HG02885 (cell line): ENCODE results near the gene NDUFV2.

Experiments
- ATAC-seq: cut with Tn5 transposase; IDR thresholded peaks from one replicate; pipeline ENCODE4 v1.9.1; 2021; ENCODE audit warnings: mild to moderate bottlenecking; ENCODE audit not compliant: unreplicated experiment, poor library complexity

The NDUFV2 gene

GRCh38 chr18:9102508-9103375 lies at the start of gene NDUFV2:
Gene NDUFV2, plus strand, starts transcription at chr18:9102699. Its CDS starts 45 bp downstream, at chr18:9102744.
- peak; percentile 93 for ATAC-seq

DNA sequence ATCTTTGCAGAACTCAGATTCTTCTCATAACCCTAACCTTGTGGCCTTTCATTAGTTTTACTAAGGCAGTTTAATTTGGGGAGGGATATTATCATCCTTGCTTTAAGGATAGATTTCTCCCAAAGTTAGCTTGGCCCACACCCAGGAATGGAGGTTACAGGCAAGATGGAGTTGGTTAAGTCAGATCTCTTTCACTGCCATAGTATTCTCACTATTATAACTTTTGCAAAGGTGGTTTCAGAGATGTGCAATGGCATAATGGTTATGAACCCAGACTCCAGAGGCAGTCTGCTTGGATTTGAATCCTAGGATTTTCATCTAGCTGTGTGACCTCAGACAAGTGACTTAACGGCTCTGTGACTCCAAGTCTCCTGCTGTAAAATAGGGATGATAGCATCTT lies 48.7 kb upstream of the NDUFV2 start:
- ATAC-seq, result no peak

DNA sequence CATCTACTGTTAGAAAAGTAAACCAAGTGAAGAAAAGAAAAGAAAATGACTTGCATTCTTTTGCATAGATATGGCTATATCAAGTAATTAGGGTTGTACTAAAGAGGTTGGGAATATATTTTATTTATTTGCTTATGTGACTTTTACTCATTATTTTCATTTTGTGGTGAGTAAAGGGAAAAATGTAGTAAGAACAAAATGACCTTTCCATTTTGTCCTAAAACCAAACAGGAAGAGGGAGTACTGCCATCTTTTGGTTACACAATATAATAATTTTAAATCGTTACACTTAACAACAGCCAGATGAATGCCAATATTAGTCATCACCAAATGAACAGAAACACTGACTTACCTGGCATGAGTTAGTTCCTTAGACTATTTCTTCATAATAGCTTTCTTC lies 47.3 kb upstream of the NDUFV2 start:
- ATAC-seq, result peak; percentile 71

DNA sequence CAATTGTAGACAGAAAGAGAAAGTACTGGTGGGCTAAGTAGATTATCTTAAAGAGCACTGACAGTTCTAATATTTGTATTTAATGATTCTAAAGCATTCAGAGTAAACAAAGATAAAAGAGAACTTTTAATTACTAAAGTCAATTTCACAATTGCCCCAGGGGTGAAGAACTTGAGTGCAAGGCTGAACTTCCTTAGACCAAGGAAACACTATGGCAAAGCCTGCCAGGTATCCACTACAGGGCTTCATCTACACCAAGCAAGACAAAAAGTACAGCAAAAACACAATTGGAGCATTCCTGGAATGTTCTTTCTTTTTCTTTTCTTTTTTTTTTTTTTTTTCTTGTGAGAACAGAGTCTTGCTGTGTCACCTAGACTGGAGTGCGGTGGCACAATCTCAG lies 46.9 kb upstream of the NDUFV2 start:
- ATAC-seq, result no peak

GRCh38 chr18:9057646-9058045 lies 44.9 kb upstream of the NDUFV2 start:
- no peak for ATAC-seq

DNA sequence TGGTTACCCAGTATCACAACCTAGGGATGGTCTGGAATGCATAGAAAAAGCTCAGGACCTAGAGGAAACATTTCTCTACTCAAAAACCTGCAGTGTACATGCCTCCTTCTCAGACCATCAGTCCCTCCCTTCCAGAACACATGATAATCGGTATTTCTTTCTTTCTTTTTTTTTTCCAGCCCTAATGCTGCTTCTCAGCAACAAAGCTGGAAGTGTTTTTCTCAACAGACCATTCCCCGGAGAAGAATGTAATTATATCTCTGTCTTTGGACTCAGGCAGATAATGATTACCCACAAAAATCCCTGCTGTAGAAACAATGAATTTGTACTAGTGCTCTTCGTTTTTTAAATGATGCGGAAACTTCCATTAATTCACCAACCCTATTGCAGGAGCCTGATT lies 44.1 kb upstream of the NDUFV2 start:
- ATAC-seq, result no peak

DNA sequence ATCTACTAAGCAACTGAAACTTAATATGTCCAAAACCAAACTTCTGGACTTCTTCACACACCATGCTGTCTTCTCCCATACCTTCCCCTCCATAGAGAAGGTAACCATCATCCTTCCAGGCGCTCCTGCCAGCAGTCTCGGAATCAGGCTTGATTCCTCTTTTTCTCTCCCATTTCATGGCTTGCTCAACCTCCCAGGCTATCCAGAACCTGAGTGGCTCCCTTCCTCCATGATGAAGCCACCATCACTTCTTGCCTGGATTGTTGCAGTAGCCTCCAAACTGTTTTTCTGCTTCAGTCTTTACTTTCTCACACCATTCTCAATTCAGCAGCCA lies 40.1 kb upstream of the NDUFV2 start:
- ATAC-seq, result no peak

DNA sequence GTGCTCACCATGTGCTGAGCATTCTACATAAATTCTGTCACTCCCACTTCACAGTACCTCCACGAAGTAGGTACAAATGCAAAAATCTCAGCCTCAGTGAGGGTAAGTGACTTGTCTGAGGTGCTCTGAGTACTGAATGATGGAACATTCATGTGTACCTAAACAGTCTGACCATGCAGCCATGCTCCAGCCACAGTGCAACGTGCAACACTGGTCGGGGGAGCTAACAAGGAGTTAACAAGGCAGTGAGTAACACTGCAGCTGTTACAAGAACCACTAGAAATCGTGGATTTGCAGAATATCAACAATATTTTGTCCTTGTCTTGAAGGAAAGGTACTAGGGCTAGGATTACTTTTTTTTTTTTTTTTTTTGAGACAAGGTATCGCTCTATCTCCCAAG lies 36.6 kb upstream of the NDUFV2 start:
- ATAC-seq, result no peak

DNA sequence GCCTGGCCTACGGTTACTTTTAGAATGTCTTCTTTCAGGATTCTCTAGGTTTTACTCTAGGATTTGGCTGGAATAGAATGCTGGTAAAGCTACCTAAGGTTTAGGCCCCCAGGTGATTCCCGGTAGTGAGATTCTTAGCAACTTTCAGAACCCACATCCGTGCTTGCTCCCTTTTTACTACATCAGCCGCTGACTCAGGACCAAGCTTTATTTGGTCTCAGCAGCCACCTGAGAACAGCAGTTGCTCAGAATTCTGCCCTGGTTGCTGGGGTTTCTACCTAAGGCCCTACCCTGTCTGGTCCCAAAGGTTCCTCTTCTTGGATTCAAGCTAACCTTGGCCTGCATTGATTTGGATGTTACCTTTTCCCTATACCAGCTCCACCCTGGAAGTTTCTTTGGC lies 36.1 kb upstream of the NDUFV2 start:
- ATAC-seq, result peak; percentile 37

GRCh38 chr18:9066817-9067306 lies 35.6 kb upstream of the NDUFV2 start:
- ATAC-seq, result peak; percentile 68

DNA sequence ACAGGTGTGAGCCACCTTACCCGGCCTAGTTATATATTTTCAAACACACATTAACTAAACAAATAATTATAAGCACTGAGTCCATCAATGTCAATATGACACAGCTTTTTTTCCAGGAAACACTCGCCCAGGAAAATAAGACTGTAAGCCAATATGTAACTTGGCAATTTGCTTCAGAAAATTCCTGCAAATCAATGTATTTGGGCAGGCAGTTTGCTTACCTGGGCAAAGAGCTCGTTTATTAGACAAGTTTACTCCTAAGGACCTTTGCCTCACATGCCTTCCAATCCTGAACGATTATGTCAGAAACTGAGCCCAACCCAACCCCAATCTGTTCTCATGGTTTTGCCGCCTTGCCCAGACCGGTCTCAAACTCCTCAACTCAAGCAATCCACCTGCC lies 34.7 kb upstream of the NDUFV2 start:
- no peak for ATAC-seq

DNA sequence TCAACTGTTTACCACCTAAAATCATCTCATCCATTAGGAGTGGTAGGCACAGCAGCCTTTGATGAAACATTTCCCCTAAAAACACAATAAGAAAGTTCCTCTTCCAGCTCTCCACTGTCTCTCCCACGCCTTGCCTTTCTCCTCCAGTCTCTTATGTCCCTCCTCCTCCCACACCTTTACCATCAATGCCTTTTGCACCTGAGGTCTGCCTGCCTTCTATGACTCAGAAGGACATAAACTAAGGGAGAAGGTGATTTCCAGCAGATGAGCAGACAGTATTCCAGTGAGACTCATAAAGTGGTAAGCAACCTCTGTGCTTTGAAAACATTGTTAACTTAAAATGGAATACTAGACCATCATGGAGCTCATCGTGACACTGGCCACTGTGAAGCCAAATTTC lies 34.2 kb upstream of the NDUFV2 start:
- ATAC-seq, result no peak

DNA sequence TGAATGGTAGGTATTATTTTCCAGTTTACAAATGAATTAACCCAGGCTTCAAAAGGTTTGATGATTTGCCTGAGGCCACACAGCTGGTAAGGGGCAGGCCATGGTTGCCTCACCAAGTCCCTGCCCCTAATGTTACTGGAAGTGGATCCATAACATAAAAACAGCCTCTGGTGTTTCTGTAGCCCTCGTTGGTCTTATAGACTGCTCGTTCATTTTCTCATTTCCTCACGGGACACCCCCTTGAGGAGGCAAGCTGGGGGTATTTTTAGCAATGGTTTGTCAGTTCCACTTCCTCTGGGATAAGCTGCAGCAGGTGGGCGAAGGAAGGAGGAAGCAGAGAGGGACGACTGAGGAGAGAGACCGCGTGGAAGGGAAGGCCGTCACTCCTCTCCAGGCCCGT lies 32.9 kb upstream of the NDUFV2 start:
- ATAC-seq, result peak; percentile 13

- no peak for ATAC-seq
Measured at GRCh38 chr18:9070212-9070611, 32.3 kb upstream of the NDUFV2 start.

GRCh38 chr18:9079818-9080528 lies 22.5 kb upstream of the NDUFV2 start:
- no peak for ATAC-seq

DNA sequence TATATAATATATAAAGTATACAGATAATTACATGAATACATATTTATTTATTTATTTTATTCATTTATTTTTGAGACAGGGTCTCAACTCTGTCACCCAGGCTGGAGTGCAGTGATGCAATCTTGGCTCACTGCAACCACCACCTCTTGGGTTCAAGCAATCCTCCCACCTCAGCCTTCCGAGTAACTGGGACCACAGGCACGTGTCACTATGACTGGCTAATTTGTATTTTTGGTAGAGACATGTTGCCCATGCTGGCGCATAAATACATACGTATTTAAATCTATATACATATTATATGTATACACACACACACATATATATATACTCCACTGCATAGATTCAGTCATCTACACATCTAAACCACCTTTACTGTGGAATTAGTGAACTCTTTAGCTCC lies 20.6 kb upstream of the NDUFV2 start:
- ATAC-seq, result no peak

DNA sequence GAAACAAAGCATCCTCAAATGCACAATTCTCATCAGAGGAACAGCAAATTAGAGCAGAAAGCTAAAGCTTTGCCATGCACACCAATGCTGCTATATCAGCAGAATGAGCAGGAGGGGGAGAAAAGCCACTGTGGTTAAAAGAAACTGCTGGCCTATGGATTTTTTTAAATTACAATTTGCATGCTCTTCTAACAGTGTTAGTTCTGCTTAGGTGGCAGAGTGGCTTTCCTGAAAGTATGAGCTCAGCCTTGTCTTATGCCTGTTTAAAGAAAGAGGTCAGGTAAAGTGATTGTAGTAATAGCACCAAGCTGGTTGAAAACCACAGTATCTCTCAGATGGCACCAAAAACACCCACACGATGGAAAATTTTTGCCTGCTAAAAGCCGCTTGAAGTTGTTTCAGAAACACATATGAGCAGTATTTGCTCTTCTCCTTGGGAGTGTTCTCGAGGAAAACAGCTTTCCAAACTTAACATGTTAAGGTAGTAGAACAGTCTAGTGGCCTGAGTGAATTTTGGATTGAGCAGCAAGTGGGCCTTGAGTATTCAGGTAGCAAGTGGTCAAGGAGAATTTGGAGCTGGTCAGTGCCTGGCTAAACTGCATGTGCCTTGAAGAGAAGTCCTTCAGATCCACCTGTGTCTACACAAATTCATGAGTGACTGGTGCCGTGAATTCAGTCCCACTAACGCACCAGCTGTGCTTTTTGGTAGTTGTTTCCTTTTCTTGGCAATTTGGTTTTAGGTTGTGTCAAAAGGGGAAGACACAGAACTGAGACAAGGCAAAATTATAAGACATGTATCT lies 19.6 kb upstream of the NDUFV2 start:
- ATAC-seq, result peak; percentile 93

DNA sequence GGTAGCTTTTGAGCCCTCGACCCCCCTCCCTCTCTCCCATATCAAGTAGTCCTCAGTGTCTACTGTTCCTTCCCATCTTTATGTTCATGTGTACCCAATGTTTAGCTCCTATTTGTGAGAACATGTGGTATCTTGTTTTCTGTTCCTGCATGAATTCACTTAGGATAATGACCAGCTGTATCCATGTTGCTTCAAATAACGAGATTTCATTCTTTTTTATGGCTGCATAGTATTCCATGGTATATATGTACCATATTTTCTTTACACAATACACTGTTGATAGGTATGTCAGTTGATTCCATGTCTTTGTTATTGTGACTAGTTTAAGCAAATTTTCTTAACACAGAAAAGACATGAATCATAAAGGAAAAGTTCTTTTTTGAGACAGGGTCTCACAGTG lies 16.5 kb upstream of the NDUFV2 start:
- no peak for ATAC-seq

GRCh38 chr18:9086624-9087023 lies 15.9 kb upstream of the NDUFV2 start:
- no peak for ATAC-seq

GRCh38 chr18:9087144-9087543 lies 15.4 kb upstream of the NDUFV2 start:
- ATAC-seq, result no peak

- no peak for ATAC-seq
Measured at GRCh38 chr18:9088252-9088651, 14.2 kb upstream of the NDUFV2 start.
